Left renal cortex interstitium (tissue), 4 donors: Measurements from ENCODE around the gene DEFB113. TPM values are rescaled to one million over a fixed set of nuclear protein-coding genes. Genes with fewer than 3 reads are reported as not detected.
"Not testable (repeated sequence)": the region's sequence is repeated elsewhere in the genome, so short reads cannot be mapped to it uniquely, and the experiment has no call there.

Experiments used
- DNase-seq, 4 donors: peaks; one replicate each; pipeline ENCODE4 v3.0.0-alpha.2; 2013; ENCODE audit warnings: low read depth in 4 of 4, low spot score in 2 of 4, missing footprints in 1 of 4
- polyA plus RNA-seq, 4 donors: library from polyadenylated mRNA; unstranded; fragments of 120-200 nt; gene quantifications; one replicate each; pipeline ENCODE4 v1.2.1, GENCODE V29; 2013; ENCODE audit not compliant: insufficient read length in 4 of 4

Gene DEFB113, protein sequence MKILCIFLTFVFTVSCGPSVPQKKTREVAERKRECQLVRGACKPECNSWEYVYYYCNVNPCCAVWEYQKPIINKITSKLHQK
- polyA plus RNA-seq, result not detected

DNA sequence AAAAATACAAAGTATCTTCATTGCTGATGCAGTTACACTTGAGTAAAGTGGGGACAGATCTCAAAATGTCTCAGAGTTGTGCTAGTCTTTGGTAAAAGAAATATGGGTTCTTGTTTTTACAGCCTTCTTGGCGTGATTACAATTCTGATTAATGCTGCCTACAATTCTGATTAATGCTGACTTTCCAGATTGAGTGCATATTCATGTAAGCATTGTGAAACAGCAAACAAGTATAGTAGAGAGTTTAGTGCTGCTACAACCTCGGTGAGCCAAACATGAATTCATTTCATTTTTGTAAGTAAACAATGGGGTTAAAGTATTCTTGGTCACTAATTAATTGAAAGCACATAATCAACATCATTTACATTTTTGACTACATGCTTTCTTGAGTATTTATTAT is at the start of gene DEFB113:
DEFB113 (minus strand) TSS at position 21 of the 400 bp plus-strand sequence; CDS start at position 21, 0 bp downstream.
- no peak for DNase-seq

DNA sequence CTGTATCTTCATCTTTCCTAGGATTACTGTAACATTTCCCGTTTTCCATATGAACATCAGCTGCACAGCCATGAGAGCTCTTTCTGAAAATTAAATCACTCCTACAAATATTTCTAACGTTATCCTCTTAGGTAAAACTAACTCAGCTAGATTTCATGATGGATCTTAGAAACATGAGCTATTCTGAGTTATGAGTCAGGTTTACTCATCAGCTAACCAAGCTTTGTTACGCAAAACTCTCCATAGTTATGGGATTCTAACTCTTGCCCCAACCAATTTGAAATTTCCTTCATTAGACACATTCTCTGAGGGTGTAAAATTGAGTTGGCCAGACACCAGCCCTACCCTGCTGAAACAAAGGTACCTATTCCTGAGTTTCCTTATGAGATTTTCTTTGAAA is 38.4 kb upstream of the DEFB113 start:
- no peak for DNase-seq

DNA sequence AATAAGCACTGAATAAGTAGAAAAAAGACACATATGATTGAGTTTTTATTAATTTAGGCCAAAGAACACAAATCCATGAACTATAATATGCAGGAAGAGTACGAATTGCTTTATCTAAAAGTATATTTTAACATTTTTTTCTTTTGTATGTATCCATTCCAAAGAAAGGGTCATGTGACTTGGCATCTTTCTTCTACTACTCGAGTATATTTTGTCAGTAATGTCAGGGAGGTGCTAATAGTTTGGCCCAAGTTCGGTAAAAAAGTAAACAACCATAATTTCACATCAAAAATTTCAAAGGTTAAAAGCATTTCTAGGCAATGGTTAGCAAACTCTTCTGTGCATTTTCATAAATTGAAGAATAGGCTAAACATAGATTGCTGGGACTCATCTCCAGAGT is 33.7 kb upstream of the DEFB113 start:
- no peak for DNase-seq

DNA sequence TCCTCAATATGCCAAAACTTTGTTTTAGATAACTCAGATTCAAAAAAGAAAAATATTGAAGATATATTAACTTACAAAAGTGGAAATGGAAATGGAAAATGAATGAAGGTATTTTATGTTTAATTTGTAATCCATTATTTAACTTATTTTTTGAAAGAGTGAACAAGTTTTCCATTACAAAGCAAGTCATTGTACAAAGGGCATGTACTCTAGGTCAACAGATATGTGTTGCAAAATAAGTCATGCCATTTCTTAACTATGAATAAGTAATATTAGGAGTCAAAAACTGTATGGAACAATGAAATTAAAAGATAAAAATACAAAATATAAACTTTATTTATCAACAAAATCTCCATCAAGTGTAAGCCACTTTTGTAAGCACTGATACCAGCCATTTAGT is 25.9 kb upstream of the DEFB113 start:
- no peak for DNase-seq

DNA sequence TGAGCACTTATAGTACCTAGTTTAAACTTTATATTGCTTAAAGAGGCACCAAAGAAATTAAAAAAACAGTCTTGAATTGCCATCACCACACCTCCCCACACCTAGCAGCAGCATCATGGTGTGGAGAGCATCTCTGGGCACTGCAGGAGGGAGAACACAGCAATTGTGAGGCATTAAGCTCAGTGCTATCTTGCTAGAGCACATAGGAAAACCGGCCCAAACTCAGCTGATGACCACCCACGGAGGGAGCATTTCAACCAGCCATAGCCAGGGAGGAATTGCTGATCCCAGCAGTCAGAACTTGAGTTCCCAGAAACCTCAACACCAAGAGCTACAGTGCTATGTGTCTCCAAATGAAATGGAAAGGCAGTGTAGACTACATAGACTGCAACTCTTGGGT is 19.5 kb upstream of the DEFB113 start:
- no peak for DNase-seq

DNA sequence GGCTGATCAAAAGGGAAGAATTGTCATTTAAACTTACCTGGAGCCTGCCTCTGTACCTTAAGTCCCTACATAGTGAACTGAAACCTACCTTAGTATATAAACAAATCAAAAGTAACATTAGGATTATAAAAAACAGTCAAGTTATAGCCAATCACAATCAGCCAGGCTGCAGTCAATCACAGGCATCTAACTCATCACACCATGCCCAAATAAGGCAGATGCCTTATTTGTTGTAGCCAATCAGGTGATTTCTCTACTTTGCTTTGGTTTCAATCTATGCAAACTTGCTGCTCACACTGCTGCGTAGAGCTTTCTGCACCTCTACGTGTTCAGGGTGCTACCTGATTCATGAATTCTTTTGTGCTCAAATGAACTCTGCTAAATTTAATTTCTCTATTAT is 18.3 kb upstream of the DEFB113 start:
- DNase-seq, result no peak

DNA sequence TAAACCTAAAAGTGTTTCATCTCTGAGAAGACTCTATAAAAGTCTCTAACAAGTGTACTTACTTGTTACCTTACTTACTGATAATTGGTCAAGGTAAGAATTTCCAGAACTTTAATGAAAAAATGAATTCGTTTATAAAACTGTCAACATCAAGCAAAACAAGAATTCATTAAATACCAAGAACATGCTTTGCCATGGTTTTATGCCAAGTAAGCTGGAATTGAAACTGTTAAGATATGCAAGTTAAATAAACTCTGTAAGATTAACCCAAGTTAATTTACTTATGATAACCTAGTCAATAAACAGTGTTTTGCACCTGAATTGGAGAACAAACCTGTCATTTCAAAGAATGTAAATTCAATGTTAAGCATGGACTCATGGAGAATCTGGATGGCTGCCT is 17.1 kb upstream of the DEFB113 start:
- no peak for DNase-seq

DNA sequence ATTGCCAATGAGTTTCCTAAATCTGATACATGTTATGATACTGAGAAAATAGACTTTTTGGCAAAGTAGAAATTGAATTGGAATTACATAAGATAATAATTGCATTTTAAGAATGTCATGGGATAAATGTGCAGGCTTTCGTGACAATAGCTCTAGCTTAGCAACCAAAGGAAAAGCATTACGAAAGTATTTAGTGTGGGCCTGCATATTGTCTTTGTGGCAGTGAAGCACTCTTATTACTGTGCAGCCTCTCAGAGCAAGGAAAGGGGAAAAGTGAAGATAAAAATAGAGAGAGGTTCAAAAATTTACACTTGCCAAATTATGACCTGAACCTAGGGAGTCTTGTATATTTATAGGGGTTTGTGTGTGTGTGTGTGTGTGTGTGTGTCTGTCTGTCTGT is 12.6 kb upstream of the DEFB113 start:
- no peak for DNase-seq

DNA sequence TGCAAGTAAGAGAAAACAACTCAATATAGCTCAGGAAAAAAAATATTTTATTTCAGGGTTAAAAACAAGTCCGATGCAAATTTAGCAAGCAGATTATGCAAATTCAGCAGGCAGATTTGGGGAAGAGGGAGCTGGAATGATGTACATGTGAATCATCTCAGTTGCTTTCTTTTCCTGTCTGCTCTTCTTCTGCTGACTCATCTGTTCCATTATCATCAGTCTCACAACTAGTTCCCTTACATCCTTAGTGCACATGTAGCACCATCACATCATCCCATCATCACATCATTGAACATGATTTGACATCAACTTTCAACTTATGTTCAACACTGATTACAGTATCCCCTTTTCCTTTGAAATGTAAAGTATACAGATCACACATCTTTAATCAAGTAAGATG is 11.5 kb upstream of the DEFB113 start:
- DNase-seq, result no peak

DNA sequence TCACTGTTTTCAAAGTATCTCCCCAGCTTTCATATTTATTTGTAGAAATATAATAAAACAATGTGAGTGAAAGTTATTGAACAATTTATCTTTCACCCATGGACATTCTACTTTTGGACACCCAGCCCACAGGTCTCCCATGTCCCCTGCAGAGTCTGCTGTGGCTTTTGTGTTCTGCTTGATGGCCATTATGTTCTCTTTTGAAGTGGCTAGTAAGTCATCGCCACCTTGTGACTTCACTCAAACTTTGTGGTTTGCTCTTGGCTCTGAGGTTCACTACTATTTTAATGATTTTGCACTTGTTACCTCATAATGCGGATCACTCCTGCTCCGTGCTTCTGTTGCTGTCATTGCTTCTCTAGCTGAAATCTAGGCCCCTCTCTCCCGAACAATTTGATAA is 10.2 kb upstream of the DEFB113 start:
- DNase-seq, result no peak

DNA sequence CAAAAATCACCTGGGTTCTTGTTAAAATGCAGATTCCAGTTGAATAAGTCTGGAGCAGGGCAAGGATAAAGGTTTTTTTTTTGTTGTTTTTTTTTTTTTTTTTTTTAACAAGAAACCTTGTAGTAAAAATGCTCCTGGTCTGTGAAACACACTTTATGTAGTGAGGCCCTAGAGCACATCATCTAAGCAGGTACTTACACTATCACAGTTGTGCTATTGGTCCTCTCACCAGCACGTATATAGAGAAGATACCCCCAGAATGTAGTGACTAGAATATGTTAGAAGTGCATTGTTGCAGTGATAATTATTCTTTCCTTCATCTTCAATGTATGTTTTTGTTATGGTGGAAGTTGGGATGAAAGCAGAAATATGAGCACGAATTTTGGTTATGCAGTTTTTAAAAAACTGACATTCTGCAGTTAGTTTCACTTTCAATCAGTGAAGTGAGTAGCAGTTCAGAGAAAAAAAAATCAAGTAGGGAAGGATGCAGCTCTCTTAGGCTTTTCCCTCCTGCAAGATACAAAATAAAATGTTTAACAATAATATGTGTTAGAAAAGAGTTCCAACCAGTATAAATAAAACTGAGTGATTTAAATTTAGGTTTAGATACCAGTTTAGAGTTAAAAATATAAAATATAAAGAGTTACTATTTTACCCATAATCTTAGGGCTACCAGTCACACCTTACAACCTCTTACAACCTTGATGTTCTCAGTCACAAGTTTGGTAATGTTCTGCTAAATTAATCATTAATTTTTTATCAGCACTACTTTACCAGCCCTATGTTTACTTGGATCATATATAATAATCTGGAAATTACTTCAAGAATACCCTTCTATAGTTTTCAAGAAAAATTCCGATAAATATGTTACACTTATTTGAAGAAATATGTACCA is 9.2 kb upstream of the DEFB113 start:
- no peak for DNase-seq

DNA sequence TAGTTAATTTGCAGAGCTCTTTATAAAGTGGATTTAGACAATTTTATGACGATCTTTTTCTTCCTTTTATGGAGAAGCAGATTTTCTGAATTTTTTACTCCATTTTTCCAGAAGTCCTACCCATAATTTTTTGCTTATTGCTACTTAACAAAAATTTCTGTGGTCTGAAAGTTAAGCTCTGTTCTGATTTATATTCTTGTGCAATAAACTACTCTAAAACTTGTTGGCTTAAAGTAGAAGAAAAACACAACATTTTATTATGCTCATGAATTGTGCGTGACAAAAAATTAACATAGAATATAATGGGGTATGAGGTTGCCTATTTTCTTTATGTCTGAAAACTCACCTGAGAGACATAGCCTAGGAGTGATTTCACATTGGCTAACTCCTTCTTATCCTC is 2.6 kb downstream of the DEFB113 start:
- no peak for DNase-seq

DNA sequence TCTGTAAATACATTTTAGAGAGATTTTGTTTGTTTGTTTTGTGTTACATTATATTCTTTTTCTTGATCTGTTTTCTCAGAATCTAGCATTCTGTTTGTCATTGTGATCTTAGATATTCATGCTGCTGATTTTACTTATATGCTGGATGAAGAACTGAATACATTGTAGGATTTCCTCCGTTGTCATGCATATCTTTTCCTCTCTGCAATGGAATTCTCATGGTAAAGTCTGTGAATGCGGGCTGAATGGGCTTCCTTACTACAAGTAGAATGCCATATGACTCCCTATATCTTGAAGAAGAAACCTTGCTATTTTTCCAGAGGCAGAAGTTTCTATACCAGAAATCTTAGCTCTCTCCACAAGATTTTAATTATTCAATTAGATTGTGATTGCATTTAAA is 3.1 kb downstream of the DEFB113 start:
- no peak for DNase-seq

DNA sequence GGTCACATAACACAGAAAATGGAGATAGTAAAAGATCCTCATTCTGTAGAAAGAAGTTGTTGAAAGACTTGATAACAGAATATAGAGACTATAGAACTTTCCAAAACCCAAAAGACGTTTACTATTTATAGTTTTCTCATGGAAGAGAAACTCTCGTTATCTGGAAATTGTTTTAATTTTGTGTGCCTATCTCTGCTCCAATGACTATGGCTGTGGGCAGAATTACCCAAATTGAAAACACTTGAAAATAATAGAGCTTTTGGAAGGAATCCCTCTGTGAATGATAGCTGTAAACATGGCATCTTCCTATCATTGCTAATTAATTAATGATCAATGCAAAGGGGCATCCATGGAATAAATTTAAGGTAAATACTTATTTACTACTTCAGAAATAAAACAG is 5.4 kb downstream of the DEFB113 start, which contains the start of gene DEFB114:
DEFB114 (minus strand) TSS at position 101 of the 400 bp plus-strand sequence; CDS start at position 42, 59 bp downstream.
- DNase-seq, result no peak

DNA sequence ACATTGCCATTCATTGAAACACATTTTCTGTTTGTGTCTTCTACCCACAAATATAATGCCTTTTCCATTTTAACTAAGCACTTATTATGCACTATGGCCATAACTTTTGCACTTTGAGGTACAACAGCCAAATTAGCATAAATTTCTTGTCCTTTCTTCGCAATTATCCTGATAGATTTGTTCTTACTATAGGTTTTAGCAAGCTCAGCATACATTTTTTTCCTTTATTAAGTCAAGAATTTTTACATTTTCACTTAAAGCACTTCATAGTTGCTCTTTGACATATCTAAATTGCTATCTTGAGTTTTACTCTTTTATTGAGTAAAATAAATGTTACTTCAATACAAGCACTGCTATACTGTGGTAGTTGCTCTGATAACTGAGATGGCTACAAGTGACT is 11.2 kb downstream of the DEFB113 start:
- DNase-seq, result no peak

DNA sequence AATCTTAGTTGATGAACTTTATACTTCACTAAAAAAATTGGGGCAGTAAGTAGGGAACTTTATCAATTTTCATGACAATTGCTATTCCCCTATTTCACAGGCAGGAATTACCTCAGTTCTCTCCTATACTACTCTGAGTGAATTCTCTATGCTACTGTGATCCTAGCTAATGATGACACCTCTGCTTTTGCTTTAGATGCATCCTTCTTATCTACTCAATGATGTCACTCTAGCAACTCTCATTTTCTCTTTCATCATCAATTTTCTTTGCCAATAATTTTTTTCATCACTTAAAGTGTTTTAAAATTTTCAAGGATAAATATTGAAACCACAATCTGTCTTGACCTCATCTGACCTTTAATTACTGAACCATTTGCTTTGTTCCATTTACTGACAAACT is 13.6 kb downstream of the DEFB113 start:
- DNase-seq, result no peak

DNA sequence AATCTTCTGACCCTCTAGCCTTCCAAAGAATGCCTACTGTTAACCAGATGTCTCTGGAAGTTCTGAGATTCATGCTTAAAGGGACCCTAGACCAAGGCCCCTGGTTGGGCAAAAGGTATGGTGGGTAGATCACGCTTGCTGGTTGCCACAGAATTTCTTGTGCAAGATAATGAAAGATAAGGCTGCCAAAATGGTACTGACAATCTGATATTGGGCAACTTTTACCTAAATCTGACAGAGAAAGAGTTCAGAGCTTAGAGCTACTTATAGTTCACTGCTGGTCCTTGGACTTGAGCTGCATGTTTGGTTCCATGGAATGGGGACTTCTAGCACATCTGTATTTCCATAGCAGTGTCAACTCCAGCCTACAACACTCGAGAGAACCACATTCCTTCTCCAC is 17.5 kb downstream of the DEFB113 start:
- DNase-seq, result no peak

DNA sequence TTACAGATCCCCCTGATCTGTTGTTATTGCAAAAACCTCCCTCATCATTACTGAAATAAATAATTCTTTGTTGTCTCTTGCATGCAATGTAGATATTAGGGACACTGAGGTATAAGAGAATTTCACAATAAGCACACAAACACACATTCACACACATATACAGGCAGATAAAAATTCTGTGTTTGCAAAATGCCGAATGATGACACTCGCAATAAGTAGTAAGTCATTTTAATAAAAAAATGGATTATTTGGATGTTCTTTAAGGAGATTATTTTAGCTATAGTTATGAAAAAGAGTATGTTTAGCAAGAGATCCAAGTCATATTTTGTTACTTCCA is 19.0 kb downstream of the DEFB113 start:
- no peak for DNase-seq

DNA sequence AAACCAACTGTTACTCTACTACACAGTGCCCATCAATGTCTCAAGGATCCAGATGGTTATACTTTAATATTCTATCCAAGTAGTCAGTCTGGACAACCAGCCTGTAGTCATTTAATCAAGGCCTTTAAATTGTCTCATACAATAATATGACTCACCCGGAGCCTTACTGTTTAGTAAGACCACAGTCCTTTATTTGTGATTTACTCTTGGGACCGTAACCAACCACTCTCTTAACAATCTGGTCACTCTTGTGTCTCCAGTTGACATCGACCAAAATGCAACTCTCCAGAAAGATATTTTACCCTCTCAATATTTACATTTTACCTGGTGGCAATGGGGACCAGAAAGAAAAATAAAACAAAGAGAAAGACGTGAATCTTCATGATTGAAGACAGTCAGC is 20.4 kb downstream of the DEFB113 start:
- no peak for DNase-seq

DNA sequence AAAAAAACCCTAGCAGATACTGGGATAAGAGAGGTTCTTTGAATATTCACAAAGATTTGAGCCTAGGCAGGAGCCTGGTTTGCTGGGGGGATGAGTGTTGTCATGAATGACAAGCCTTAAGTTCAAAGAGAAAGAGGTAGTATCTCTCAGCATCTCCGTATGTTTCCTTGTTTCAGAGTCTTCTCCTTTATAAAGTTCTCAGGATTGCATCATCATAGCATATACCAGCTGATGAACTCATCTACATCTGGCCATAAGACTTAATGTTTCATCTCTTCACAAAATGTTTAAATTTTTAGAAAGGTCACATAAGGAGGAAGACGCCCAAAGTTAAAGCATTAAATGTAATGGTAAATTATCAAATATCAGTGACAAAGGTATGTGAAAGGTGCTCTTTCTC is 22.6 kb downstream of the DEFB113 start:
- no peak for DNase-seq

DNA sequence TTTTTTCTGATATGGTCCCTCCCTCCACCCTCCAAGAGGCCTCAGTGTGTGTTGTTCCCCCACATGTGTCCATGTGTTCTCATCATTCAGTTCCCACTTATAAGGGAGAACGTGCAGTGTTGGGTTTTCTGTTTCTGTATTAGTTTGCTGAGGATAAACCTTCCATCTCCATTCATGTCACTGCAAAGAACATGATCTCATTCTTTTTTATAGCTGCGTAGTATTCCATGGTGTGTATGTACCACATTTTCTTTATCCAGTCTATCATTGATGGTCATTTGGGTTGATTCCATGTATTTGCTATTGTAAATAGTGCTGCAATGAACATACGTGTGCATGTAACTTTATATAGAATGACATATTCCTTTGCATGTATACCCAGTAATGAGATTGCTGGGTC is 25.4 kb downstream of the DEFB113 start:
- not testable (repeated sequence) for DNase-seq

DNA sequence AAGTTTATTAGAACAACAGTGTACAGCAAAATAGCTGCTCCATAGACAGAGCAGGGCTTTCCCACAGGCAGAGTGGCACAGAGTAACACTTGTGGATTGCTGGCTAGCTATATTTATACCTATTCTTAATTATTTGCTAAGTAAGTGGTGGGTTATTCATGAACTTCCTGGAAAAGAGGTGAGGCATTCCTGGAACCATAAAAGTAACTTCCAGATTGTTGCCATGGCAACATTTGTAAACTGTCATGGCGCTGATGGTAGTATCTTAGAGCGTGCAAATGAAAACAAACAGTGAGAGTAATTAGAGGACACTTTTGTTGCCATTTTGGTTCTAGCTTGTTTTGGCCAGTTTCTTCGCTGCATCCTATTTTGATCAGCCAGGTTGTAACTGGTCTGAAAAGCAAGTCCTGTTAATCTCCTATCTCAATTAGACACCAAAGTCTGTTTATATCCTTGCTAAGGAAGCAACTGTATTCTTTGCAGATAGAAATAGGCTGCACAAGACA is 29.4 kb downstream of the DEFB113 start:
- no peak for DNase-seq
